A549 treated with Mapracorat at 1 μM for 4 hours (cell line): ENCODE results near the gene OR2C3. TPM values are rescaled to one million over a fixed set of nuclear protein-coding genes. Genes with fewer than 3 reads are reported as not detected.

Experiments
- total RNA-seq: library from RNA; stranded (reverse); fragments of 200-300 nt; extraction: Qiagen RNA extraction; gene quantifications from 5 replicates; pipeline ENCODE4 v1.2.3, GENCODE V29; 2022

OR2C3 gene
- not detected in 5 replicates for total RNA-seq

DNA sequence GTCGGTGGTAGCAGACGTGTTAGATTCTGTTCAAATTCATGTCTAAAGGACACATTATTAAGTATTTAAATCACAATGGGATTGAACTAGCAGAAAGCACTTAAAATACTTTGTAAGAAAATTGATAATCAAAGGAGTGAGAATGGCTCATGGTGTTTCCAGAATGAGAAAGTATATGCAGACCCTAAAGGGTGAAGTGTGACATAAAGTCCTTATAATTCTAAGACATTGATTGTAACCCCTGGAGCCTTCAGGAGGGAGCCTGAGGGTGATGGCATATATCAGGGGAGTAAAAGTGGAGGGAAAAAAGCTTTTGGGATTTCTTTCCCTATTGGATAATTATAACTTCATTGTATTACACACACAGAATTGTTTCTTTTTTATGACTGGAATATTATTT is at the start of gene OR2C3:
OR2C3 (minus strand) TSS at position 101 of the 400 bp plus-strand sequence. CDS start 3,929 bp downstream, outside the sequence.

DNA sequence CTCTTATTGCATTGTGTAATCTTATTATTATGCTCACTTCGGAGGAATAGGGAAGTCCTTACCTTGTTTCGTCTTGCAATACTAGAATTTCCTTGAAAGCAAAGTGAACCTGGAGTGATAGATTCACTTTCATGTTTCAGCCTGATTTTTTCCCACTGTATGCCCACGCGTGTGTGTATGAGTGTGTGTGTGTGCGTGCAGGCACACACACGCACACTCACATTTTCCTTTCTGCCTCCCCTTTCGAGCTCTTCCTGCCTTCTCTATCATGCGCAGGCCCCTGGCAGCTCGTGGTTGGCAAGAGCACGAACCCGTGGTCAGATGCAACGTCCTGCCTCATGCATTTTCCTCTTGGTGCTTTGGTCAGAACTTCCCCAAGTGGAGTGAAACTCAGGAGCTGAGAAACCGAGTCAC is 12.5 kb upstream of the OR2C3 start, which contains the start of gene GCSAML:
GCSAML (plus strand) TSS at position 366 of the 414 bp plus-strand sequence. CDS start 58 bp downstream, outside the sequence.

Other genes starting within 250 kb of the OR2C3 start
- 14.9 to 19.1 TPM (median 17.9 TPM) in 5 replicates for gene ZNF496, start 204.6 kb downstream of the OR2C3 start, total RNA-seq
- gene NLRP3, start 120.3 kb downstream of the OR2C3 start, total RNA-seq: not detected in 5 replicates
- not detected in 5 replicates for gene OR2B11, start 78.3 kb downstream of the OR2C3 start, total RNA-seq
- not detected in 5 replicates for gene GCSAML, start 12.7 kb upstream of the OR2C3 start, total RNA-seq
- gene OR2G2, start 51.9 kb upstream of the OR2C3 start, total RNA-seq: not detected in 5 replicates
- gene OR2G3, start 69.1 kb upstream of the OR2C3 start, total RNA-seq: not detected in 5 replicates
- not detected in 5 replicates for gene OR13G1, start 143.3 kb upstream of the OR2C3 start, total RNA-seq
- gene OR6F1, start 180.2 kb upstream of the OR2C3 start, total RNA-seq: not detected in 5 replicates
- not detected in 5 replicates for gene OR14K1, start 202.2 kb upstream of the OR2C3 start, total RNA-seq
- not detected in 5 replicates for gene OR14A2, start 211.7 kb upstream of the OR2C3 start, total RNA-seq
- not detected in 5 replicates for gene OR1C1, start 224.1 kb upstream of the OR2C3 start, total RNA-seq